Measurements from ENCODE around the gene IGSF23. TPM values are rescaled to one million over a fixed set of nuclear protein-coding genes. Genes with fewer than 3 reads are reported as not detected.
"Not testable (repeated sequence)": the region's sequence is repeated elsewhere in the genome, so short reads cannot be mapped to it uniquely, and the experiment has no call there.

IGSF23 gene
- total RNA-seq, 2 donors from 2014 or later, result not detected

DNA sequence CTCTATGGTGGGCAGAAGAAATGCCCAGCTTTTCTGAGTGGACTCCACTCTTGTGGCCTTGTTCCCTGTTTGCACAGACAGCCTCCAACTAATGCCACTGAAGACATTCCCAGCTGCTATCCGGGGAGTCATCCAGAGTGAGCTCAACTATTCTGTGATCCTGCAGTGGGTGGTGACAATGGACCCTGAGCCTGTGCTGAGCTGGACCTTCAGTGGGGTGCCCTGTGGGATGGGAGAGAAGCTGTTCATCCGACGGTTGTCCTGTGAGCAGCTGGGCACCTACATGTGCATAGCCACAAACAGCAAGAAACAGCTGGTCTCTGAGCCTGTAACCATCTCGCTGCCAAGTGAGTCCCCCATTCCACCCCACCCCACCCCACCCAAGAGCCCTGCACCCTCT, 10.3 kb downstream of the IGSF23 start:
- Histone ChIP-seq H3K4me3 (no peak overlapping the region), H3K36me3 (no peaks in the 10 kb centered on the region), H3K4me1 (ENCODE audit: control insufficient read depth in 1 of 2, low read depth in 2 of 2) (peaks cover 0 to 6% of the 10 kb centered on the region in 2 donors), H3K27me3 (replicated peaks; ENCODE audit: insufficient read depth) (no peaks in the 10 kb centered on the region), H3K27ac (no peak overlapping the region), H3K9me3 (no peaks in the 10 kb centered on the region)
- DNase-seq (ENCODE audit: low spot score) (no peak), ATAC-seq (ENCODE audit: insufficient number of reproducible peaks, low FRiP score, low read depth) (no peak)
- no peak for TF ChIP-seq CTCF (IDR thresholded peaks at IDR 0.05)

GRCh38 chr19:44624840-44625354, 11.5 kb downstream of the IGSF23 start:
- peaks cover 0 to 6% of the 10 kb centered on the region in 2 donors for H3K4me1 ChIP-seq (ENCODE audit: control insufficient read depth in 1 of 2, low read depth in 2 of 2)
- TF ChIP-seq CTCF (IDR thresholded peaks at IDR 0.05), result no peak
- H3K36me3 ChIP-seq, result no peaks in the 10 kb centered on the region
- no peak overlapping the region for H3K27ac ChIP-seq
- no peak overlapping the region for H3K4me3 ChIP-seq
- no peaks in the 10 kb centered on the region for H3K9me3 ChIP-seq
- no peaks in the 10 kb centered on the region for H3K27me3 ChIP-seq (replicated peaks; ENCODE audit: insufficient read depth)
- DNase-seq (ENCODE audit: low spot score) (no peak), ATAC-seq (ENCODE audit: insufficient number of reproducible peaks, low FRiP score, low read depth) (no peak)

GRCh38 chr19:44625637-44626036, 12.3 kb downstream of the IGSF23 start:
- not testable (repeated sequence) for H3K4me3 ChIP-seq; H3K27ac ChIP-seq; H3K27me3 ChIP-seq (replicated peaks; ENCODE audit: insufficient read depth); H3K9me3 ChIP-seq; ATAC-seq (ENCODE audit: insufficient number of reproducible peaks, low FRiP score, low read depth); H3K36me3 ChIP-seq; DNase-seq (ENCODE audit: low spot score); H3K4me1 ChIP-seq (ENCODE audit: control insufficient read depth in 1 of 2, low read depth in 2 of 2)

GRCh38 chr19:44626048-44626624, 12.8 kb downstream of the IGSF23 start:
- Histone ChIP-seq H3K36me3 (no peaks in the 10 kb centered on the region), H3K27me3 (replicated peaks; ENCODE audit: insufficient read depth) (no peaks in the 10 kb centered on the region), H3K4me1 (ENCODE audit: control insufficient read depth in 1 of 2, low read depth in 2 of 2) (peaks cover 0 to 6% of the 10 kb centered on the region in 2 donors), H3K27ac (no peak overlapping the region), H3K4me3 (no peak overlapping the region), H3K9me3 (no peaks in the 10 kb centered on the region)
- no peak for DNase-seq (ENCODE audit: low spot score)
- ATAC-seq (ENCODE audit: insufficient number of reproducible peaks, low FRiP score, low read depth), result no peak
- no peak for TF ChIP-seq CTCF (IDR thresholded peaks at IDR 0.05)

DNA sequence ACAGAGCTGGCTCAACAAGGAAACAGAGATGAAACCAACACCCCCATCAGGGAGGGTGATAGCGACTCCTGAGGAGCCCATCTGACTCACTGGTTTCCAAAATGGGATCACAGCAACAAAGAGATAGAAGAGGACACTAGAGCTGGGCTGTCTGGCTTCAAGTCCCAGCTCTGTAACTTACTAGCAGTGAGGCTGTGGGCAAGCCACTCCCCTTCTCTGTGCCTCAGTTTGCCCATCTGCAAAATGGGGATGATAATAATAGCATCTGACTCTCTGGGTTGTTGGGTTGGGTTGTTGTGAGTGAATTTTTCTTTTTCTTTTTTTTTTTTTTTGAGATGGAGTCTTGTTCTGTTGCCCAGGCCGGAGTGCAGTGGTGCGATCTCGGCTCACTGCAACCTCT, 14.3 kb downstream of the IGSF23 start:
- Histone ChIP-seq H3K4me3 (no peak overlapping the region), H3K9me3 (no peaks in the 10 kb centered on the region), H3K4me1 (ENCODE audit: control insufficient read depth in 1 of 2, low read depth in 2 of 2) (peaks cover 0 to 6% of the 10 kb centered on the region in 2 donors), H3K27me3 (replicated peaks; ENCODE audit: insufficient read depth) (no peaks in the 10 kb centered on the region), H3K27ac (no peak overlapping the region), H3K36me3 (no peaks in the 10 kb centered on the region)
- no peak for TF ChIP-seq CTCF (IDR thresholded peaks at IDR 0.05)
- no peak for ATAC-seq (ENCODE audit: insufficient number of reproducible peaks, low FRiP score, low read depth)
- DNase-seq (ENCODE audit: low spot score), result no peak

- no peak for ATAC-seq (ENCODE audit: insufficient number of reproducible peaks, low FRiP score, low read depth)
- H3K36me3 ChIP-seq, result no peaks in the 10 kb centered on the region
- no peak overlapping the region for H3K4me3 ChIP-seq
- no peaks in the 10 kb centered on the region for H3K27me3 ChIP-seq (replicated peaks; ENCODE audit: insufficient read depth)
- no peak for DNase-seq (ENCODE audit: low spot score)
- no peak for TF ChIP-seq CTCF (IDR thresholded peaks at IDR 0.05)
- no peak overlapping the region for H3K27ac ChIP-seq
- peaks cover 0 to 13% of the 10 kb centered on the region in 2 donors for H3K4me1 ChIP-seq (ENCODE audit: control insufficient read depth in 1 of 2, low read depth in 2 of 2)
- no peaks in the 10 kb centered on the region for H3K9me3 ChIP-seq
Observed at GRCh38 chr19:44628793-44629192, 15.4 kb downstream of the IGSF23 start.

DNA sequence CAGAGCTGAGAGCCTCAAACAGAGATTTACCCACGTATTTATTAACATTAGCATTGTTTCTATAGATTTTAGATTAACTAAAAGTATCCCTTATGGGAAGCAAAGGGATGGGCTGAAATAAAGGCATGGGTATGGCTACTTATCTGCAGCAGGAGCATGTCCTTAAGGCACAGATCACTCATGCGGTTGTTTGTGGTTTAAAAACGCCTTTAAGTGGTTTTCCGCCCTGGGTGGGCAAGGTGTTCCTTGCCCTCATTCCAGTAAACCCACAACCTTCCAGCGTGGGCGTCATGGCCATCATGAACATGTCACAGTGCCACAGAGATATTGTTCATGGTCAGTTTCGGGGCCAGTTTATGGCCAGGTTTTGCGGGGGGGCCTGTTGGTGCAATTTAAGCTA, 18.2 kb downstream of the IGSF23 start:
- H3K4me3 ChIP-seq; ATAC-seq (ENCODE audit: insufficient number of reproducible peaks, low FRiP score, low read depth); DNase-seq (ENCODE audit: low spot score); H3K9me3 ChIP-seq; H3K27me3 ChIP-seq (replicated peaks; ENCODE audit: insufficient read depth); H3K36me3 ChIP-seq; H3K27ac ChIP-seq: not testable (repeated sequence)
- peaks cover 0 to 21% of the 10 kb centered on the region in 2 donors for H3K4me1 ChIP-seq (ENCODE audit: control insufficient read depth in 1 of 2, low read depth in 2 of 2)

GRCh38 chr19:44634058-44634457, 20.7 kb downstream of the IGSF23 start:
- not testable (repeated sequence) for H3K27ac ChIP-seq; H3K27me3 ChIP-seq (replicated peaks; ENCODE audit: insufficient read depth); DNase-seq (ENCODE audit: low spot score); ATAC-seq (ENCODE audit: insufficient number of reproducible peaks, low FRiP score, low read depth); H3K36me3 ChIP-seq; H3K9me3 ChIP-seq
- Histone ChIP-seq H3K4me3 (peak overlapping the region; percentile 48), H3K4me1 (ENCODE audit: control insufficient read depth in 1 of 2, low read depth in 2 of 2) (peaks cover 0 to 22% of the 10 kb centered on the region in 2 donors)

All from thoracic aorta (tissue), 2 donors.